Skeletal muscle tissue (tissue), 4 donors: ENCODE data around the gene SLC25A23. TPM values are rescaled to one million over a fixed set of nuclear protein-coding genes. Genes with fewer than 3 reads are reported as not detected.
"Not testable (repeated sequence)": the region's sequence is repeated elsewhere in the genome, so short reads cannot be mapped to it uniquely, and the experiment has no call there.

Source experiments
- H3K27ac ChIP-seq: one replicate; pipeline ENCODE4 v1.7.0; 2013; ENCODE audit warnings: mild to moderate bottlenecking, low read depth, low read length, inconsistent platforms
- H3K27me3 ChIP-seq, 3 donors: one replicate each; pipeline ENCODE4 v1.7.0; 2013; ENCODE audit warnings: low read length in 3 of 3; ENCODE audit not compliant: control insufficient read depth in 3 of 3, insufficient read depth in 3 of 3
- H3K36me3 ChIP-seq, 3 donors: one replicate each; pipeline ENCODE4 v1.7.0; 2013; ENCODE audit warnings: low read length in 3 of 3; ENCODE audit not compliant: control insufficient read depth in 3 of 3, insufficient read depth in 3 of 3
- H3K4me1 ChIP-seq, 3 donors: one replicate each; pipeline ENCODE4 v1.7.0; 2013; ENCODE audit warnings: low read length in 3 of 3, mild to moderate bottlenecking in 3 of 3; ENCODE audit not compliant: control insufficient read depth in 3 of 3, insufficient read depth in 3 of 3
- H3K4me3 ChIP-seq, 3 donors: one replicate each; pipeline ENCODE4 v1.7.0; 2013; ENCODE audit warnings: low read length in 3 of 3
- H3K9ac ChIP-seq, 3 donors: one replicate each; pipeline ENCODE4 v1.7.0; 2013; ENCODE audit warnings: low read length in 3 of 3, mild to moderate bottlenecking in 3 of 3, moderate library complexity in 2 of 3, low read depth in 1 of 3
- H3K9me3 ChIP-seq, 3 donors: one replicate each; pipeline ENCODE4 v1.7.0; 2013; ENCODE audit warnings: low read length in 3 of 3; ENCODE audit not compliant: control insufficient read depth in 3 of 3
- total RNA-seq: library from RNA; depleted of rRNA; stranded (reverse); fragments of >200 nt; gene quantifications from one replicate; pipeline ENCODE4 v1.2.3, GENCODE V29; 2014
- donor health status: Osteomylitis.

The SLC25A23 gene
- 7.8 TPM for total RNA-seq

DNA sequence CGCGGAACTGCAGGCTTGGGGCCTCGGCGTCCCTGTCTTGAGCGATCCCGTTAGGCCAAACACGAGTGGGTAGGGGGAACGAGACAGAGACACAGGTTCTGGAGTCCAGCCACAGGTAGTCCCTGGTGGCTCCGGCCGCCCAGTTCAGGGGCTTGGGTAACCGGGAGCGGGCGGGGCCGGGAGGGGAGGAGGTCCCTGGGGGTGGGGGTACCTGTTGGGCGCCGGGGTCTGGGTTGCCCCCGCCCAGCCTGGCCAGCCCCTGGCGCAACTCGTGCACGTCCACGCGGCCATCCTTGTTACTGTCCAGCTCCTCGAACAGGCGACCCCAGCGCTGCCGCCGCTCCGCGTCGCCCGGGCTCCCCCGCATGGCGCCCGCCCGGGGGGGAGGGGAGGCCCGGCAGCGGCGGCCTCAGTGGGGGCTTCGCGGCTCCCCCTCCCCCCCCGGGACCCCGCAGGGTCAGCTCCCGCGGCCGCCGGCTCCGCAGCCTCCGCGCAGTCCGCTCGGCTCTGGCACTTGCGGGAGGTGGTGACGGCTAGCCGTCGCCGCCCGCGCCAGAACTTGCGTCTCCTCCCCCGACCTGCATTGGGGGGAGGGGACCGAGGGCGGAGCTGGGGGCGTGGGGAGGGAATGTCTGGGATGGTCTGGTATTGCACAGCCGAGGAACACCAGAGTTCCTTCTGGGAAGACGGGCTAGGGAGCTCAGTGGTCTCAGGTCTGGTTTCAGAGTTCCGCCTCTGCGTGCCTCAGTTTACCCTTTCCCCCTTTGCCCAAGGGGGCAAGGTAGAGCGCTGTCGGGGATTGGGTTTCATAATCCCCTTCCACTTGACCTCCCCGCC lies at the start of gene SLC25A23:
SLC25A23 (minus strand) TSS at position 531 of the 837 bp plus-strand sequence; CDS start at position 367, 164 bp downstream.
- H3K27me3 ChIP-seq = peaks cover 8 to 9% (median 9%) of the 10 kb centered on the region in 3 donors
- H3K27ac ChIP-seq = no peak within 1 kb of the TSS
- peaks cover 14 to 20% (median 18%) of the 10 kb centered on the region in 3 donors for H3K4me1 ChIP-seq
- H3K36me3 ChIP-seq = peaks cover 11 to 20% (median 14%) of the 10 kb centered on the region in 3 donors
- H3K4me3 ChIP-seq = peak within 1 kb of the TSS; percentile 79 to 93 (median 87)
- H3K9ac ChIP-seq = peak within 1 kb of the TSS; percentile 81 to 91 (median 85)
- no peaks in the 10 kb centered on the region for H3K9me3 ChIP-seq

GRCh38 chr19:6508028-6508771 lies 48.6 kb upstream of the SLC25A23 start:
- not testable (repeated sequence) for H3K9me3 ChIP-seq, H3K4me3 ChIP-seq, H3K4me1 ChIP-seq, H3K27ac ChIP-seq, H3K36me3 ChIP-seq, H3K9ac ChIP-seq, H3K27me3 ChIP-seq

DNA sequence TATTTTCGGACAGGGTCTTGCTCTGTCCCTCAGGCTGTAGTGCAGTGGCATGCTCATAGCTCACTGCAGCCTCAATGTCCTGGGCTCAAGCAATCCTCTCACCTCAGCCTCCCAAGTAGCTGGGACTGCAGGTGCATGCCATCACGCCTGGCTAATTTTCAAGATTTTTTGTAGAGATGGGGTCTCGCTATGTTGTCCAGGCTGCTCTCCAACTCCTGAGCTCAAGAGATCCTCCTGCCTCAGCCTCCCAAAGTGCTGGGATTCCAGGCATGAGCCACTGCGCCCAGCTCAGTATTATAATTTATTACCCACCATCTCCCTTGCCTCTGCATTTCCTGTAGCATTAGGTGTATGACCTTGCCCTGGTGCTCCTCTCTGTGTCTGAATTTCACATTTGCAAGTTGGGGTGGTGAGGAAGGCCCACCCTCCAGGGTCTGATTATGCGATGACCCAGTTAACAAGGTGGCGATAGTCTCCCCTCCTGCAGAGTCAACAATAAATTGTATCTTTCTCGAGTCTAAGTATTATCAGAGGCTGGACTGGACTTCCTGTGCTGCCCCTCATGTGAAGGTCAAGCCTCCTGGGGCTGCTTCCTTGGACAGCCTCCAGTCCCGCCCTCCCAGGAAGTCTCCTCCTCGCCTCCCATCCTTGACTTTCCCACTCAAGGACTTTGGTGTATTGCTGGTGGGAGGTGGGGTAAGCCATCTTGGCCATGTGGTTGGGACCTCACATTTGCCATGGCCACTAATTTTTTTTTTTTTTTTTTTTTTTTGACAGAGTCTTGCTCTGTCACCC lies 44.0 kb upstream of the SLC25A23 start:
- H3K27ac ChIP-seq = no peak overlapping the region
- H3K9ac ChIP-seq = no peak overlapping the region
- H3K4me1 ChIP-seq = no peaks in the 10 kb centered on the region
- H3K4me3 ChIP-seq = no peak overlapping the region
- no peaks in the 10 kb centered on the region for H3K36me3 ChIP-seq
- H3K9me3 ChIP-seq = no peaks in the 10 kb centered on the region
- H3K27me3 ChIP-seq = peaks cover 20 to 33% (median 22%) of the 10 kb centered on the region in 3 donors

DNA sequence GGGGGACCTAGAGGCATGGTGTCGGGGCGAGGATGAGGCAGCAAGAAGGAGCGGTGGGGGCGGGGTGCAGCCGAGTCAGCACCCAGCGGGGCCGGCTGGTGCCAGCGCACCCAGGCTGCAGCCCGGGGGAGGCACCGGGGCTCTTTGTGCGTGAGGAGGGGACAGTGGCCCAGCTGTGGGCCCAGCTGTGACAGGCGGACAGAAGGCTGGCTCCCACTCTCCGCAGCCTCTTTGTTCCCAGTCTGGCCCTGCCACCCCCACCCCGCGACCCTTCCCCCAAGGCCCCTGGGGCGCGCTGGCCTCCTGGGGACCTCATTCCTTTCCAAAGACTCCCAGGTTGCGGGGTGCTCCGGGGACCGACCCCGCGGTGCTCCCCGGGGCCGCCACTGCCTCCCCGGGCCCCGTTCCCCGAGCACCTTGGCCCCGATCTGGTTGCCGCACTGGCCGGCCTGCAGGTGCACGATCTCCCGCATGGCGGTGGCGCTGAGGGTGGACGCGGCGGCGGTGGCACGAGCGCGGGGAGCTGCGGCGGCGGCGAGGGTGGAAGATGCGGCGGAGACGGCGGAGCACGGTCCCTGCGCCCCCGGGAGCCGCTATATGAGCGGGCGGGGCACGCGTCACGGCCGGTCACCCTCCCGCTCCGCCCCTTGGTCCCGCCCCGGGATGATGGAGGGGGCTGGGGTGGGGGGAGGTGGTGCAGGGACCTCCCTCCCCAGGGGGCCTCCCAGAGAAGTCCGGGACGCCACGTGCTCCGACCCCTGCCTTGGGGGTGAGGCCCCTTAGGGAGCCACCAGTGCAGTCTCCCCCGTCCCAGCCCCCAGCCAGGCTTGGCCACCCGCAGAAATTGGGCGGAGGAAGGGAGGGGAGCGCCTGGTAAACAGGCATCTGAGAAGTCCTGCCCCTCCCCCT lies 42.4 kb upstream of the SLC25A23 start, which contains the start of gene TUBB4A:
TUBB4A (minus strand) TSS at position 570 of the 909 bp plus-strand sequence; CDS start at position 473, 97 bp downstream.
- H3K9ac ChIP-seq = peak within 1 kb of the TSS in 1 of 3 donors; percentile 40
- peak within 1 kb of the TSS in 1 of 3 donors; percentile 20 for H3K4me3 ChIP-seq
- no peaks in the 10 kb centered on the region for H3K36me3 ChIP-seq
- H3K9me3 ChIP-seq = no peaks in the 10 kb centered on the region
- H3K4me1 ChIP-seq = no peaks in the 10 kb centered on the region
- peaks cover 20 to 37% (median 22%) of the 10 kb centered on the region in 3 donors for H3K27me3 ChIP-seq
- no peak within 1 kb of the TSS for H3K27ac ChIP-seq

GRCh38 chr19:6500837-6501739 lies 41.5 kb upstream of the SLC25A23 start:
- Histone ChIP-seq H3K4me3 (no peak overlapping the region), H3K9me3 (no peaks in the 10 kb centered on the region), H3K4me1 (no peaks in the 10 kb centered on the region), H3K27ac (no peak overlapping the region), H3K9ac (no peak overlapping the region), H3K36me3 (no peaks in the 10 kb centered on the region), H3K27me3 (peaks cover 20 to 37% (median 22%) of the 10 kb centered on the region in 3 donors)

DNA sequence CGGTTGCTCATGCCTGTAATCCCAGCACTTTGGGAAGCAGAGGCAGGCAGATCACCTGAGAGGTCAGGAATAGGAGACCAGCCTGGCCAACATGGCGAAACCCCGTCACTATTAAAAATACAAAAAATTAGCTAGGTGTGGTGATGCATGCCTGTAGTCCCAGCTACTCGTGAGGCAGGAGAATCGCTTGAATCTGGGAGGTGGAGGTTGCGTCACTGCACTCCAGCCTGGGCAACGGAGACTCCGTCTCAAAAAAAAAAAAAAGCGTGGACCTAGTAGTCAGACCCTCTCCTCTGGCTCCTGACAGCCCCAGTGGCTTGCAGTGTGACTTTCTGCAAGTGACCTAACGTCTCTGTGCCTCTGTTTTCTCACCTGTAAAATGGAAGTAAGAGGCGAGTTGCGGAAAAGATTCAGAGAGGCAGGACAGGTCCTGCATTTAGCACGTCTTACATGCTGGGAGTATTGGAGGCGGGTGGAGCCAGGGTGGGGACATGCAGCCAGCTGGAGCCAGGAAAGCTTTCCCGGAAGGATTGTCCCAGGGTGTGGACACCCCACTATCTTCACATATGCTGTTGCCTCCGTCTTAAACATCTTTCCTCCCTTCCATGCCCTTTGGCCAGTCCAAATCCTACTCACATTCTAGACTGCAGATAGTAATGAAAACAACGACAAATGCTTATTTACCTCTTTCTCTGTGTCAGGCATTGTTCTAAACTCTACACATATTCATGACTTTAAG lies 39.6 kb upstream of the SLC25A23 start:
- Histone ChIP-seq H3K27me3 (peaks cover 20 to 37% (median 22%) of the 10 kb centered on the region in 3 donors), H3K27ac (no peak overlapping the region), H3K9ac (no peak overlapping the region), H3K9me3 (no peaks in the 10 kb centered on the region), H3K4me3 (no peak overlapping the region), H3K36me3 (no peaks in the 10 kb centered on the region), H3K4me1 (no peaks in the 10 kb centered on the region)

GRCh38 chr19:6498294-6499036 lies 38.9 kb upstream of the SLC25A23 start:
- H3K4me3 ChIP-seq = no peak overlapping the region
- no peaks in the 10 kb centered on the region for H3K4me1 ChIP-seq
- H3K9ac ChIP-seq = no peak overlapping the region
- no peaks in the 10 kb centered on the region for H3K36me3 ChIP-seq
- no peak overlapping the region for H3K27ac ChIP-seq
- H3K9me3 ChIP-seq = no peaks in the 10 kb centered on the region
- peaks cover 19 to 33% (median 22%) of the 10 kb centered on the region in 3 donors for H3K27me3 ChIP-seq
